NCI-H1417 (cell line): Measurements from ENCODE around the gene MMP15.

Experiments
- DNase-seq, 3 experiments: peaks; one replicate each; lab custom pipeline; 2025; lab: John Stamatoyannopoulos, UW

The MMP15 gene

GRCh38 chr16:58035356-58036170 lies 10.0 kb downstream of the MMP15 start:
- peak in 2 of 3 experiments; percentile 19 to 55 for DNase-seq

DNA sequence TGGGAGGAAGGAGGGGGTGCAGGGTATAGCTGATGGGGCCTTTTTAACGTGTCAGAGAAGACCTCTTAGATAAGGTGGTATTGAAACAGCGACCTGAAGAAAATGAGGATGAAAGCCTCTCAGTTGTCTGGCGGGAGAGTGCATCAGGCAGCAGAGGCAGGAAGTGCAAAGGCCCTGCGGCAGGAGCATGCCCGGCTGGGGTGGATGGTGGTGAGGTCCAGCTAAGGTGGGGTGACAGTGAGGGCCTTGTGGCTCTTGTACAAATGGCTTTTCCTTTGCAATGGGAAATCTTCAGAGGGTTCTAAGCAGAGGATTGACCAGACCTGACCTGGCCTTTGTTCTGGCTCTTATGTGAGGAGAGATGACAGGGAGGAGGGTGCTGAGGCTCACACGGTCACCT lies 11.4 kb downstream of the MMP15 start:
- no peak for DNase-seq

DNA sequence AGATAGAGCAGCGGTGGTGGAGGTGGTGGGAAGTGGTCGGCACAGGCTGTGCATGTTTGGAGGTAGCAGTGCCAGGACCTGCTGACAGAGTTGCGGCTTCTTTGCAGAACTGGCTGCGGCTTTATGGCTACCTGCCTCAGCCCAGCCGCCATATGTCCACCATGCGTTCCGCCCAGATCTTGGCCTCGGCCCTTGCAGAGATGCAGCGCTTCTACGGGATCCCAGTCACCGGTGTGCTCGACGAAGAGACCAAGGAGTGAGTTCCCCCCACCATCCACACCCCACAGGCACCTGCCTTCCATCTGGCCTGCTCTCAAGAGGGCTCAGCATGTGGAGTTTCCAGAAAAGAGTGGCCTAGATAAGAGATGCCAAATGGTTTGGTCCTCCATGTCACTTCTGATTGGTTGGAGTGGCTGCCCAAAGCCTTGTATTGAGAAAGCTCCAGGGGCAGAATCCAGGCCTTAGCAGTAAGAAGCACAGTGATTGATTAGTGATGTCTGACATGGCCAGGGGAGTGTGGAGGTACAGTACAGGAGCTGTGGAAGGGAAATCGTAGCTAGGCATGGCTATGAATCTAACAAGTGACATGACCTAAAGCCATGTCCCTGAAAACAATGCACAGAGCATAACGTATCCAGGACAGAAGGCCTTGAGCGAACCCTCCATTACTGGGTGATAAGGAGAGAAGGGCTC lies 12.0 kb downstream of the MMP15 start:
- DNase-seq: no peak

DNA sequence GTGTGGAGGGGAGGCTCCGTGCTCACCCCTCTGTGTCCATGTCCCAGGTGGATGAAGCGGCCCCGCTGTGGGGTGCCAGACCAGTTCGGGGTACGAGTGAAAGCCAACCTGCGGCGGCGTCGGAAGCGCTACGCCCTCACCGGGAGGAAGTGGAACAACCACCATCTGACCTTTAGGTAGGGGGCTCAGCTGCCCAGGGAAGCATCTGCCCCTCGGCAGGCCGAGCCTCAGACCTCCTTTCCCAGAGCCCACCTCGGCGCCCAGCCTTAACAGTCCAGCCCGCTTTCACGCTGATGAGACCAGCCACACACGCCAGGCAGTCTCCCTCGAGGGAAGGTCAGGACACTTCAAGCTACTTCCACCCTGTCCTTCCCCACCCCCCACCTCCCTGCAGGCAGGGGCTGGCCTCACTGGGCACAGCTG lies 12.7 kb downstream of the MMP15 start:
- no peak for DNase-seq

GRCh38 chr16:58039829-58040495 lies 14.4 kb downstream of the MMP15 start:
- DNase-seq: no peak

DNA sequence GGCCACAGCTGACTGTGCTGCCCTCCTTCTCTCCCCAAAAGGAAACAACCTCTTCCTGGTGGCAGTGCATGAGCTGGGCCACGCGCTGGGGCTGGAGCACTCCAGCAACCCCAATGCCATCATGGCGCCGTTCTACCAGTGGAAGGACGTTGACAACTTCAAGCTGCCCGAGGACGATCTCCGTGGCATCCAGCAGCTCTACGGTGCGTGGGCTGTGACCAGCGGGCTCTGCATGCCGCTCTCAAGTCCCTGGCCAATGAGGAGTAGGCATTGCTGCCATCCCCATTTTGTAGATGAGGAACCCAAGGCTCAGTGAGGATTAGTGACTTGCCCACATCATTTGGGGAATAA lies 14.9 kb downstream of the MMP15 start:
- DNase-seq: no peak

DNA sequence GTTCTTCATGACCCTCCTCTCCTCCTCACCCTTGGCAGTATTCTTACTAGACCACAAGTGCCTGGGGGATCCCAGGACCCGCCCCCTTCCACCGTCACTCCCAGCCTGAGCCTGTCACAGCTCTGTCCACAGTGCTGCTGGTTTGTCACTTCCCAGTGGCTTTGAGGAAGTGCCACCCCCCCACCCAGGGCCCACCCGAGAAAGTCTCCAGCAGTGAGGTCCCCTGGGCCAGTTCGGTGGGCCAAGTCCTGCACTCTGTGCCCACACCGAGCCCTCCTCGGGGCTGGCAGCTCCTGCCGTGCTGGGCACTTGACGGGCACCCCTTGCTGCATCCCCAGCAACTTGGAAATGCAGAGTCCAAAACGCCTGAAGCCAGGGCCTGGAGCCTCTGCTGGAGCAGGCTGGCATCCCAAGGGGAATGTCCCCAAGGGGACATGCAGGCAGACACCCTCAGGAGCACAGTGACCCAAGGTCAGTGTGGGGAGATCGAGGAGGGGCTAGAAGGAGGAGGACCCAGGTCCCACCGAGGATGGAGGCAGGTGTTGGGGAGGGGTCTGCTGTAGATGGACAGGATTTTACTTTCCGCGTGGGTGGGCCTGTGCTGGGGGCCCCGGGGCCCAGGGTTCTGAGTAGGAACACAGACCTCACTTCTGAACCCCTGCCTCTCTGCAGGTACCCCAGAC lies 15.5 kb downstream of the MMP15 start:
- no peak for DNase-seq

GRCh38 chr16:58041628-58041955 lies 16.0 kb downstream of the MMP15 start:
- DNase-seq: no peak

DNA sequence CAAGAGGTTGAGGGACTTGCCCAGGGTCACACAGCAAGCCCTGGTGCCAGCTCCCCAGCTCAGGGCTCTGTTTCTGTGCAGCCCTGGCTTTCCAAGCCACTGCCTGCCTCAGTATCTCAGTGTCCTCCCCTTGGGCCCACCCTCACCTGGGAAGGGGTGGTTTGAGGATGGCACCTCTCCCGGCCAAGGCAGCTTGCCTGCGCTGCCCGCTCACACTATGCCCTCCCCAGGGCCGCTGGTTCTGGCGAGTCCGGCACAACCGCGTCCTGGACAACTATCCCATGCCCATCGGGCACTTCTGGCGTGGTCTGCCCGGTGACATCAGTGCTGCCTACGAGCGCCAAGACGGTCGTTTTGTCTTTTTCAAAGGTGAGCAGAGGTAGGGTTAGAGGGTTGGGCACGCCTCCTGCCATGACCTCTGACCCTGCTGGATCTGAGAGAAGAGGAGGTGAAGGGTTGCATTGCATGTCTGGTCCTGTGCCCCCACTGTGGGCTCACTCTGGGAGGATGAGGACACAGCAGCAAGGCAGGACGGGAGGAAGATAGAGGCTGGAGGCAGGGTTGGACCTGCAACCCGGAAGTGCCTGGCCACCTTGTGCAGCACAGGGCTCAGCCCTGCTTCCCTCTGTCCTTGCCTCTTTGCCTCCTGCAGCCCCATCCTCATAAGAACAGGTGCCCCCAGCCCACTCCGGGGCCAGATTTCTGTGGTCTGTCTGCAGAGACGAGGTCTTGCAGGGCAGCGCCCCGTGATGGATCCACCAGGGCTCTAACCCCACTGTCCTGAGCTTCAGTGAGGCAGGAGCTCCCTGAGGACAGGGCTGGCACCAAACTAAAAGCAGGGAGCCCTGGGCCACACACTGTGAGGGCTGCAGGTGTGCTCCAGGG lies 16.7 kb downstream of the MMP15 start:
- DNase-seq: no peak

DNA sequence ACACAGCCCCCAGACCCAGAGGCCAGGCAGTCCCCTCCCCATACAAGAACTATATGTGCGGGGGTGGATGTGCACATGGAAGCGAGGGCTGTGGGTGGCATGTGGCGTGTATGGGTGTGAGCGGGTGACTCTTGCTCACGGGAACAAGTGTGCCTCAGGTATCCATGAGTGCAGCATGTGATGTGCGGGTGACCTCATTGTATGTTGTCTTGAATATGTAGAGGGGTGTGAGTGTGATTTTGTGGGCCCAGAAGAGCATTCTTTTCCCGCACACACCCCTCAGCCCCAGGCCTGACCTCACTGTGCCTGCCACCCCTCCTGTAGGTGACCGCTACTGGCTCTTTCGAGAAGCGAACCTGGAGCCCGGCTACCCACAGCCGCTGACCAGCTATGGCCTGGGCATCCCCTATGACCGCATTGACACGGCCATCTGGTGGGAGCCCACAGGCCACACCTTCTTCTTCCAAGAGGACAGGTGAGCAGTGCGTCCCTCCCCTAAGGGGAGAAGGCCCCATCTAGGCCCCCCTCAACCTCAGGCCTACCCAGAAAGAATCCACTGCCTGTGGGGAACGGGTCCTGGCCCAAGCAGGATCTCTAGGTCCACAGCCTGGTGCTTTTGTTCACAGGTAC lies 17.4 kb downstream of the MMP15 start:
- no peak for DNase-seq

- no peak for DNase-seq
These were observed 18.1 kb downstream of the MMP15 start for GRCh38 chr16:58043571-58044155.

DNA sequence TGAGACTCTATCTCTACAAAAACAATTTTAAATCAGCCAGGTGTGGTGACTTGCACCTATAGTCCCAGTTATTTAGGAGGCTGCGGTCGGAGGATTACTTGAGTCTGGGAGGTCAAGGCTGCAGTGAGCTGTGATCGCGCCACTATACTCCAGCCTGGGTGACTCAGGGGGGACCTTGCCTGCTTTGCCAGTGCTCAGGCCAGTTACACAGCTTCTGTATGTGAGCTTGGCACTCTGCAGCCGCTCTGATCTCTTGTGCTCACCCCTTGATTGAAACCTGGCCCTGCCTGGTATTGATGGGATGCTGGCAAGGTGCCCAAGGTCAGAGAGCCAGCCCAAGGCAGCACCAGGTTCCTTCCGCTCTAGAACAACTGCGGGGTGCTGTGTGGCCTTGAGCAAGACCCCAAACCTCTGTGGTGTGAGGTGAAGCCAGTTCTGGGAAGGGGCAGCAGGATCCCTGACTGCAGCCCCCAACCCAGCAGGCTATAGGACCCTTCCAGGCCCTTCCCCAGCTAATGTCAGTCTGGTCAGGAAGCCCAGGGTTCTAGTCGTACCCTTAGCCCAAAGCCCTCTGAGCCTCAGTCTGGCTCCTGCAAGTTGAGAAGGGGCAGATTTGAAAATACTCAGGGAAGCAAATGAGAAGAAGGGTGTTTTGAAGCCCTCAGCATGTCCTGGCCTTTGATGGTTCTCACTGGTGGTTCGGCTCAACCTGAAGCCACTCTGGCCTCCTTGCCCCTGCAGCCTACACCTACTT lies 18.9 kb downstream of the MMP15 start:
- DNase-seq: no peak

DNA sequence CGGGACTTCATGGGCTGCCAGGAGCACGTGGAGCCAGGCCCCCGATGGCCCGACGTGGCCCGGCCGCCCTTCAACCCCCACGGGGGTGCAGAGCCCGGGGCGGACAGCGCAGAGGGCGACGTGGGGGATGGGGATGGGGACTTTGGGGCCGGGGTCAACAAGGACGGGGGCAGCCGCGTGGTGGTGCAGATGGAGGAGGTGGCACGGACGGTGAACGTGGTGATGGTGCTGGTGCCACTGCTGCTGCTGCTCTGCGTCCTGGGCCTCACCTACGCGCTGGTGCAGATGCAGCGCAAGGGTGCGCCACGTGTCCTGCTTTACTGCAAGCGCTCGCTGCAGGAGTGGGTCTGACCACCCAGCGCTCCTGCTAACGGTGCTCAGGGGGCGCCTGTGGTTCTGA lies 19.5 kb downstream of the MMP15 start:
- no peak for DNase-seq

- no peak for DNase-seq
These were observed 20.7 kb downstream of the MMP15 start for GRCh38 chr16:58046054-58046881.

GRCh38 chr16:58046936-58047335 lies 21.4 kb downstream of the MMP15 start:
- DNase-seq: no peak

DNA sequence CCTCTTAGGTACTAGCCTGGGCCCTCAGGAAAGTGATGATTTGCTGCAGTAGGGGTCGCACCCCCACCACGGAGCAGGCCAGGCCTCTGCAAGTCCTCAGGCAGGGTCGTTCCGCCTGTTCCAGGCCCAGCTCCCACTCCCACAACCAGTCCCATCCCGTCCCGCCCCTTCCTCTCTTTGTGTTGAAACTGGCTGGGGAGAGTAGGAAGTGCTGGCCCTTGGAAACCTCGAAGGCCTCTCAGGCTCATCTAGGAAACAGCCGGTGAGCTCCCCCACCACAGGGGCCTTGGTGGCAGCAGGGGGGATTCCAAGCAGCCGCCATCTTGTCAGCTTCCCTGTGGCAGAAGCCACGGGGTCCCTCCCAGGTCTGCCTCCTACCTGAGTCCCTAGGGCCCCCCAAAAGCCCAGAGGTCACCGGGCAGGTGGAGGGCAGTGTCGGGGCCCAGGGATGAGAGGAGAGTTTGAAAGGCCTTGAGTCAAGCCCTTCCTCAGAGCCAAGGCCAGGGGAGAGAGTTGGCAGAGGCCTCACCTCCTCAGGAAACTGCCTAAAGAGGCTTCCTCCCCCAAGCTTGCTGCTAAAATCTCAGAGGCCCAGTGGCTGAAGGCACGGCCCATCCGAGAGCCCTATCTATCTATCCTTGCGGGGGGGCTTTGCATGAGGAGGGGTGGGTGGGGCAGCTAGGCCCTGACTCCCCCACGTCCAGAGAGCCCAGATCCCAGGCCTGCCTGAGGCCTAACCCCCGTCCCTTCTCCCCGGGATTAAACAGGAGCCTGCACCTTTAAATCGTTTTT lies 22.2 kb downstream of the MMP15 start:
- no peak for DNase-seq

- no peak for DNase-seq
These were observed 23.1 kb downstream of the MMP15 start for GRCh38 chr16:58048494-58049231.
